ENCODE measurements around the gene IL36B.
"Not testable (repeated sequence)": the region's sequence is repeated elsewhere in the genome, so short reads cannot be mapped to it uniquely, and the experiment has no call there.

IL36B gene

DNA sequence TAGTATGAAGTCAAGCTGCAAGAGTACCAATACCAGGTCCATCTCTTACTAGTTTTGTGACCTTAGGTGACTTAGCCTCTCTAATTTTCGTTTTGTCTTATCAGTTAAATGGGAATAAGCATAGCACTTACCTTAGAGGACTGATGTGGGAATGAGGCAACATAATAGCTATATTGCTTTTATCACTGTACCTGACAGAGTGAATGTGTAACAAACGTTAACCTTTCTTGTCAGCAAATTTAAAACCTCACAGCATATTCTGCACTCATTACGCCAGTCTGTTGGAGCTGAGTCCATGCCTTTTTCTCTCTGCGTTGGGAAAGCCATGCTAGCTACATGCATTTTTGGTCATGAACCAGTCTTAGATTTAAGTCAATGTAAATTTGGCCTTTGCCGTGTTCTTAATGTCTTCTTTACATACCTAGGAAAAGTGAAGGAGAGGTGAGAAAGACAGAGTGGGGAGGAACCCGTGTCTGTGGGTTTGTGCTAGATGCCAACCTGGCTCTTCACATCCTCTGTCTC, at the start of gene IL36B:
TSS of gene IL36B (minus strand) at position 472 of the 522 bp plus-strand sequence.
- H3K4me1 ChIP-seq (ENCODE audit: control insufficient read depth in 1 of 2, insufficient read depth in 2 of 2, low read length in 2 of 2) = peaks cover 0 to 10% of the 10 kb centered on the region in 2 donors
- no peak within 1 kb of the TSS for H3K9ac ChIP-seq (ENCODE audit: low read depth in 1 of 2, low read length in 2 of 2)
- H3K9me3 ChIP-seq (ENCODE audit: control insufficient read depth in 1 of 2, low read length in 2 of 2) = peaks cover 3 to 9% of the 10 kb centered on the region in 2 donors
- H3K27me3 ChIP-seq (ENCODE audit: control insufficient read depth in 1 of 2, insufficient read depth in 2 of 2, low read length in 2 of 2) = no peaks in the 10 kb centered on the region
- no peak within 1 kb of the TSS for H3K27ac ChIP-seq (ENCODE audit: low read depth, low read length)
- no peak within 1 kb of the TSS for H3K4me3 ChIP-seq (ENCODE audit: low read depth in 1 of 2, low read length in 2 of 2)
- H3K36me3 ChIP-seq (ENCODE audit: control insufficient read depth in 1 of 2, insufficient read depth in 2 of 2, low read length in 2 of 2) = no peaks in the 10 kb centered on the region

DNA sequence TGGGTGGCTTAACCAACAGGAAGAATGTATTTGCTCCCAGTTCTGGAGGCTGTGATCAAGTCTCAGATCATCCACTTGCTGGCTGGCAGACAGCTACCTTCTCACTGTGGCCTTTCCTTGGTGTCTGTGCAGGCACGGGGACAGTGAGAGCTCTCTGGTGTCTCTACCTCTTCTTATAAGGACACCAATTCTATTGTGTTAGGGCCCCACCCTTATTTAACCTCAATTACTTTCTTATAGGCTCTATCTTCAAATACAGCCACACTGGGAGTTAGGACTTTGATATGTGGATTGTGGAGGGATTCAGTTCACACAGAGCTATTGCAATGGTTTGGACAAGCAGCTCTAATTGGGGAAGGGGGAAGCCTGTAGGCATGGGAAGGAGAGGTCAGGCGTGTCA, 49.5 kb upstream of the IL36B start:
- Histone ChIP-seq H3K36me3 (ENCODE audit: control insufficient read depth in 1 of 2, insufficient read depth in 2 of 2, low read length in 2 of 2) (no peaks in the 10 kb centered on the region), H3K27ac (ENCODE audit: low read depth, low read length) (no peak overlapping the region), H3K4me1 (ENCODE audit: control insufficient read depth in 1 of 2, insufficient read depth in 2 of 2, low read length in 2 of 2) (no peaks in the 10 kb centered on the region), H3K9ac (ENCODE audit: low read depth in 1 of 2, low read length in 2 of 2) (no peak overlapping the region), H3K9me3 (ENCODE audit: control insufficient read depth in 1 of 2, low read length in 2 of 2) (peaks cover 0 to 4% of the 10 kb centered on the region in 2 donors), H3K4me3 (ENCODE audit: low read depth in 1 of 2, low read length in 2 of 2) (no peak overlapping the region), H3K27me3 (ENCODE audit: control insufficient read depth in 1 of 2, insufficient read depth in 2 of 2, low read length in 2 of 2) (peaks cover 0 to 7% of the 10 kb centered on the region in 2 donors)

DNA sequence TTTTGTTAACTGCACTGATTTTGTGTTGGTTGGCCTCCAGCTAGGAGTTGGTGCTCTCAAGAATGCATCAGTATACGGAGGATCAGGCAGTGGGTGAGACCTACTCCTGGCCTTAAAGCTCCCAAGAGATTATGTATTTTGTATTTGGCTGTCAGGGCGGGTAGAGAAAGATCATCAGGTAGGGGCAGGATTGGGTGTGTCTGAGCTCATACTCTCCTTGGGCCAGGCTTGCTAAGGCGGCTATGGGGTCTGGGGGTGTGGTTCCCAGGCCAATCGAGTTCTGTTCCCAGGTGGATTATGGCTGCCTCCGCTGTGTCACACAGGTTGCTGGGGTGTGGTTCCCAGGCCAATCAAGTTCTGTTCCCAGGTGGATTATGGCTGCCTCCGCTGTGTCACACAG, 45.9 kb upstream of the IL36B start:
- Histone ChIP-seq H3K9ac (ENCODE audit: low read depth in 1 of 2, low read length in 2 of 2) (no peak overlapping the region), H3K27ac (ENCODE audit: low read depth, low read length) (no peak overlapping the region), H3K4me3 (ENCODE audit: low read depth in 1 of 2, low read length in 2 of 2) (no peak overlapping the region), H3K36me3 (ENCODE audit: control insufficient read depth in 1 of 2, insufficient read depth in 2 of 2, low read length in 2 of 2) (no peaks in the 10 kb centered on the region), H3K4me1 (ENCODE audit: control insufficient read depth in 1 of 2, insufficient read depth in 2 of 2, low read length in 2 of 2) (no peaks in the 10 kb centered on the region), H3K27me3 (ENCODE audit: control insufficient read depth in 1 of 2, insufficient read depth in 2 of 2, low read length in 2 of 2) (peaks cover 0 to 3% of the 10 kb centered on the region in 2 donors), H3K9me3 (ENCODE audit: control insufficient read depth in 1 of 2, low read length in 2 of 2) (peaks cover 0 to 5% of the 10 kb centered on the region in 2 donors)

DNA sequence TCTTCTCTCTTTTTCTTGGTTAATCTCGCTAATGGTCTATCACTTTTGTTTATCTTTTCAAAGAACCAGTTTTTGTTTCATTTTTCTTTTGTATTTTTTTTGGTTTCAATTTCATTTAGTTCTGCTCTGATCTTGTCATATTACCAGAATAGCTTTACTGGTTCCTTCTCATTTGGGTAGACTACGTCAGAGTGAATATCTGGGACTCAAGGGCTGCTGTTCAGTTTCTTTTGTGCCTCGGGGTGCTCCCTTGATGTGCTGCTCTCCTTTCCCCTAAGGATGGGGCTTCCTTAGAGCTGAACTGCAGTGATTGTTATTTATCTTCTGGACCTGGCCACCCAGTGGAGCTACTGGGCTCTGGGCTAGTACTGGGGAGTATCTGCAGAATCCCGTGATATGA, 45.4 kb upstream of the IL36B start:
- Histone ChIP-seq H3K9me3 (ENCODE audit: control insufficient read depth in 1 of 2, low read length in 2 of 2) (peaks cover 0 to 5% of the 10 kb centered on the region in 2 donors), H3K4me1 (ENCODE audit: control insufficient read depth in 1 of 2, insufficient read depth in 2 of 2, low read length in 2 of 2) (no peaks in the 10 kb centered on the region), H3K4me3 (ENCODE audit: low read depth in 1 of 2, low read length in 2 of 2) (no peak overlapping the region), H3K27ac (ENCODE audit: low read depth, low read length) (no peak overlapping the region), H3K27me3 (ENCODE audit: control insufficient read depth in 1 of 2, insufficient read depth in 2 of 2, low read length in 2 of 2) (peaks cover 0 to 8% of the 10 kb centered on the region in 2 donors), H3K9ac (ENCODE audit: low read depth in 1 of 2, low read length in 2 of 2) (no peak overlapping the region), H3K36me3 (ENCODE audit: control insufficient read depth in 1 of 2, insufficient read depth in 2 of 2, low read length in 2 of 2) (no peaks in the 10 kb centered on the region)

DNA sequence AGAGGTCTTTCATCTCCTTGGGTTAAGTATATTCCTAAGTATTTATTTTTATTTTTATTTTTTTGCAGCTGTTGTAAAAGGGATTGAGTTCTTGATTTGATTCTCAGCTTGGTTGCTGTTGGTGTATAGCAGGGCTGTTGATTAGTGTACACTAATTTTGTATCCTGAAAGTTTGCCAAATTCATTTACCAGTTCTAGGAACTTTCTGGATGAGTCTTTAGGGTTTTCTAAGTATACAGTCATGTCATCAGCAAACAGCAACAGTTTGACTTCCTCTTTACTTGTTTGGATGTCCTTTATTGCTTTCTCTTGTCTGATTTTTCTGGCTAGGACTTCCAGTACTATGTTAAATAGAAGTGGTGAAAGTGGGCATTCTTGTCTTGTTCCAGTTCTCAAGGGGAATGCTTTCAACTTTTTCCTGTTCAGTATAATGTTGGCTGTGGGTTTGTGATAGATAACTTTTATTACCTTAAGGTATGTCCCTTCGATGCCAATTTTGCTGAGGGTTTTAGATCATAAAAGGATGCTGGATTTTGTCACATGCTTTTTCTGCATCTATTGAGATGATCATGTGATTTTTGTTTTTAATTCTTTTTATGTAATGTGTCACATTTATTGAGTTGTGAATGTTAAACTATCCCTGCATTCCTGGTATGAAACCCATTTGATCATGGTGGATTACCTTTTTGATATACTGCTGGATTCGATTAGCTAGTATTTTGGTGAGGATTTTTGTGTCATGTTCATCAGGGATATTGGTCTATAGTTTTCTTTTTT, 44.4 kb upstream of the IL36B start:
- H3K27ac ChIP-seq (ENCODE audit: low read depth, low read length); H3K9me3 ChIP-seq (ENCODE audit: control insufficient read depth in 1 of 2, low read length in 2 of 2); H3K4me3 ChIP-seq (ENCODE audit: low read depth in 1 of 2, low read length in 2 of 2); H3K9ac ChIP-seq (ENCODE audit: low read depth in 1 of 2, low read length in 2 of 2); H3K36me3 ChIP-seq (ENCODE audit: control insufficient read depth in 1 of 2, insufficient read depth in 2 of 2, low read length in 2 of 2); H3K27me3 ChIP-seq (ENCODE audit: control insufficient read depth in 1 of 2, insufficient read depth in 2 of 2, low read length in 2 of 2); H3K4me1 ChIP-seq (ENCODE audit: control insufficient read depth in 1 of 2, insufficient read depth in 2 of 2, low read length in 2 of 2): not testable (repeated sequence)

DNA sequence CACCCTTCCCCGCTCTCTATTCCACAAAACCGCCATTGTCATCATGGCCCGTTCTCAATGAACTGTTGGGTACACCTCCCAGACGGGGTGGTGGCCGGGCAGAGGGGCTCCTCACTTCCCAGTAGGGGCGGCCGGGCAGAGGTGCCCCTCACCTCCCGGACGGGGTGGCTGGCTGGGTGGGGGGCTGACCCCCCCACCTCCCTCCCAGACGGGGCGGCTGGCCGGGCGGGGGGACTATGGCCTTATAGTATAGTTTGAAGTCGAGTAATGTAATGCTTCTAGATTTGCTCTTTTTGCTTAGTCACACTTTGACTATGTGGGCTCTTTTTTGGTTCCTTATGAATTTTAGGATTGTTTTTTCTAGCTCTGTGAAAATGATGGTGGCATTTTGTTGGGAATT, 43.6 kb upstream of the IL36B start:
- H3K9me3 ChIP-seq (ENCODE audit: control insufficient read depth in 1 of 2, low read length in 2 of 2); H3K9ac ChIP-seq (ENCODE audit: low read depth in 1 of 2, low read length in 2 of 2); H3K4me1 ChIP-seq (ENCODE audit: control insufficient read depth in 1 of 2, insufficient read depth in 2 of 2, low read length in 2 of 2); H3K4me3 ChIP-seq (ENCODE audit: low read depth in 1 of 2, low read length in 2 of 2); H3K36me3 ChIP-seq (ENCODE audit: control insufficient read depth in 1 of 2, insufficient read depth in 2 of 2, low read length in 2 of 2); H3K27ac ChIP-seq (ENCODE audit: low read depth, low read length): not testable (repeated sequence)
- H3K27me3 ChIP-seq (ENCODE audit: control insufficient read depth in 1 of 2, insufficient read depth in 2 of 2, low read length in 2 of 2) = peaks cover 3 to 12% of the 10 kb centered on the region in 2 donors

DNA sequence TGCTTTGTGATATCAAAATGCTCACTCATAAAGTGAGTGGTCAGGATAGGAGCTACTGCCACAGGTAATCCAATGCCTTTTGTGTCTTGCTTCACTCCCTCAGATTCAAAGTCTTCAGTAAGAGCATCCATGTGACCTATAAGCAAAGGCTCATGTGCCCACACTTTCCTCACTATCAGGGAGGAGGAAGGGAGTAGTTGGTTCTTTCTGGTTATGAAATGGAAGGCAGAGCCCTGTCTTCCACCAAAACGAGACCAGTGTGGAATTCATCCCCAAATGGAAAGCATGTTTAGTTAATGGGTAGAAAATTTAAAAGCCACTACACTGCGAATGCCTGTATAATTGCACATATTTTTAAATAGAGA, 40.9 kb upstream of the IL36B start:
- Histone ChIP-seq H3K4me3 (ENCODE audit: low read depth in 1 of 2, low read length in 2 of 2) (no peak overlapping the region), H3K27ac (ENCODE audit: low read depth, low read length) (no peak overlapping the region), H3K9ac (ENCODE audit: low read depth in 1 of 2, low read length in 2 of 2) (no peak overlapping the region), H3K9me3 (ENCODE audit: control insufficient read depth in 1 of 2, low read length in 2 of 2) (peaks cover 0 to 5% of the 10 kb centered on the region in 2 donors), H3K27me3 (ENCODE audit: control insufficient read depth in 1 of 2, insufficient read depth in 2 of 2, low read length in 2 of 2) (peaks cover 3 to 12% of the 10 kb centered on the region in 2 donors), H3K36me3 (ENCODE audit: control insufficient read depth in 1 of 2, insufficient read depth in 2 of 2, low read length in 2 of 2) (no peaks in the 10 kb centered on the region), H3K4me1 (ENCODE audit: control insufficient read depth in 1 of 2, insufficient read depth in 2 of 2, low read length in 2 of 2) (no peaks in the 10 kb centered on the region)

DNA sequence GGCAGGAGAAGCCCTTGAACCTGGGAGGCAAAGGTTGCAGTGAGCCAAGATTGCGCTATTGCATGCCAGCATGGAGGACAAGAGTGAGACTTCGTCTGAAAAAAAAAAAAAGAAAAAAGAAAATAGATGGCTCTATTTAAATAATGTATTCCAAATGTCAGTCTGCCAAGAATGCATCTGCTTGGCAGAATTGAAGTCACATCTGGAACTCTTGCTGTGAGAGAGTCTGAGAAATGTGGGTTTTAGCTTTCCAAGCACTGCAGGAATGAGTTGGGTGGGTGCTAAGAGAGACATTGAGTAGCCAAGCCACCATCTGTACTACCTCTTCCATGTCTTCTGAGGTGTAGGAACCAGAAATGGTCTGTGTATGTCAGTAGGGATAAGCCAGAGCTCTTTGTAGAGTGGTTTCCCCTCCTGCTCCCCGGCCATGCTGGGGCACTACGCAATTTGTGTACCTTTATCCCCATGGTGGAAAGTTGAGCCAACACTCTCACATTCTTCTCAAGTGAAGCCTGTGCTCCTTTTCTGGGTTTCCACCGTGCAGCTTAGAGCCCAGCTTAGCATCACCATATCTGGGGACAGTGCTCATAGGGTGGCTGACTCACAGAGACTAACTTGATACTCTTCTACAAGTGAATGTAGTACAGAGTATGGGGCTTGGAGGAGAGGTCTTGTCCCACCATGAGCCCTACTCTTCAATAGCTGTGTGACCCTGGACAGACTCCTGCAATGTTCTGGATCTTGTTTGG, 40.4 kb upstream of the IL36B start:
- peaks cover 3 to 12% of the 10 kb centered on the region in 2 donors for H3K27me3 ChIP-seq (ENCODE audit: control insufficient read depth in 1 of 2, insufficient read depth in 2 of 2, low read length in 2 of 2)
- H3K9ac ChIP-seq (ENCODE audit: low read depth in 1 of 2, low read length in 2 of 2) = no peak overlapping the region
- no peak overlapping the region for H3K4me3 ChIP-seq (ENCODE audit: low read depth in 1 of 2, low read length in 2 of 2)
- H3K9me3 ChIP-seq (ENCODE audit: control insufficient read depth in 1 of 2, low read length in 2 of 2) = peaks cover 0 to 5% of the 10 kb centered on the region in 2 donors
- no peaks in the 10 kb centered on the region for H3K4me1 ChIP-seq (ENCODE audit: control insufficient read depth in 1 of 2, insufficient read depth in 2 of 2, low read length in 2 of 2)
- H3K36me3 ChIP-seq (ENCODE audit: control insufficient read depth in 1 of 2, insufficient read depth in 2 of 2, low read length in 2 of 2) = no peaks in the 10 kb centered on the region
- H3K27ac ChIP-seq (ENCODE audit: low read depth, low read length) = no peak overlapping the region

DNA sequence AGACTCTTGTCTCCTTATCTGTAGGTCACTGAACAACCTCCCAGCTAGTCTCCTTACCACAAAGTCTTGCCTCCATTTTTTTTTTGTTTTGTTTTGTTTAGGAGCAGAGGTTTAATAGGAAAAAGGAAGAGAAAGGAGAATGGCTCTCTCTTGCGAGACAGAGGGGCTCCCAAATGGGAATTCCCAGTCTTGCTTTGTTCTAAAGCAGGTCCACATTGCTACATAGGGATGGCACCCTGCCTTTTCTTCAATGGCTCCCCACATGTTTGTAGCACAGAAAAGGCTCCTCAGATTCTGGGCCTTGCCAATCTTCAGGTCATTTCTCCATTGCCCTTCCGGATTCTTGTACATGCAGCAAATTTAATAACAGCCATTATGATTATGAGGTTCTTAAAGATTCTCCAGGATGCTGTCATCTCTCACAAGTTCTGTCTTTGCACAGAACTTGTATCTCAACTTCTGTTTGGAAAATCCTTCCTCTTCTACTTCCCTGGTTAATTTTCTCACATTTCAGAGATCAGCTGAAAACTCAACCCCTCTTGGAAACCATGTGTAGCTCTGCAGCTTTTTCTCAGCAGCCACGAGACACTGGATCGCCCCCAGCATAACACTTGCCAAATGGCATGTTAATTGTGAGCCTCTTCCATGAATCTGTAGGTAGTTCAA, 38.7 kb upstream of the IL36B start:
- Histone ChIP-seq H3K4me1 (ENCODE audit: control insufficient read depth in 1 of 2, insufficient read depth in 2 of 2, low read length in 2 of 2) (no peaks in the 10 kb centered on the region), H3K9ac (ENCODE audit: low read depth in 1 of 2, low read length in 2 of 2) (no peak overlapping the region), H3K27me3 (ENCODE audit: control insufficient read depth in 1 of 2, insufficient read depth in 2 of 2, low read length in 2 of 2) (peaks cover 3 to 12% of the 10 kb centered on the region in 2 donors), H3K4me3 (ENCODE audit: low read depth in 1 of 2, low read length in 2 of 2) (no peak overlapping the region), H3K9me3 (ENCODE audit: control insufficient read depth in 1 of 2, low read length in 2 of 2) (peaks cover 0 to 4% of the 10 kb centered on the region in 2 donors), H3K27ac (ENCODE audit: low read depth, low read length) (no peak overlapping the region), H3K36me3 (ENCODE audit: control insufficient read depth in 1 of 2, insufficient read depth in 2 of 2, low read length in 2 of 2) (no peaks in the 10 kb centered on the region)

DNA sequence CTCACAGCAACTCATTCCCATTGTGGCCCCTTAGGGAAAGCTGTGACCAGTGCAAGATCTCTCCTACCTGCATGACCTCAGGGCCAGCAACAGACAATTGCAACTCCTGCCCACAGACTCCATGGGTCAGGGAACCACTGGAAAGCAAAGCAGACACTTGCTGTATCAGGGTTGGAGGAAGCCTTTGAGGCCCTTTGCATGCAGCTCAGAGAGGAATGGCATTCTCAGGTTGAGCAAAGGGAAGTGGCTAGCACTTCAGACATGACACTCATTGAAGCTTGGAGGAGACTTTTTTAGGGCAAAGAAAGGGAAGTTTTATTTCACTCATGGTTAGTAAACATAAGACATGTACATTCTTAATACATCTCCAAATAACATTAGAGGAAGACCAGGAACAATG, 37.2 kb upstream of the IL36B start:
- no peak overlapping the region for H3K9ac ChIP-seq (ENCODE audit: low read depth in 1 of 2, low read length in 2 of 2)
- H3K9me3 ChIP-seq (ENCODE audit: control insufficient read depth in 1 of 2, low read length in 2 of 2) = peaks cover 0 to 4% of the 10 kb centered on the region in 2 donors
- H3K4me3 ChIP-seq (ENCODE audit: low read depth in 1 of 2, low read length in 2 of 2) = no peak overlapping the region
- H3K4me1 ChIP-seq (ENCODE audit: control insufficient read depth in 1 of 2, insufficient read depth in 2 of 2, low read length in 2 of 2) = no peaks in the 10 kb centered on the region
- H3K36me3 ChIP-seq (ENCODE audit: control insufficient read depth in 1 of 2, insufficient read depth in 2 of 2, low read length in 2 of 2) = no peaks in the 10 kb centered on the region
- peaks cover 3 to 12% of the 10 kb centered on the region in 2 donors for H3K27me3 ChIP-seq (ENCODE audit: control insufficient read depth in 1 of 2, insufficient read depth in 2 of 2, low read length in 2 of 2)
- H3K27ac ChIP-seq (ENCODE audit: low read depth, low read length) = no peak overlapping the region
